Measurements from ENCODE around the gene MSI2.

MSI2 gene

GRCh38 chr17:57324631-57325030 lies 68.3 kb downstream of the MSI2 start:
- no peak for TF ChIP-seq CTCF (conservative IDR thresholded peaks at IDR 0.05; ENCODE audit: low read depth, low read length)
- H3K4me3 ChIP-seq (ENCODE audit: low read depth, low read length), result no peak overlapping the region
- no peak for DNase-seq (ENCODE audit: low read depth)

- TF ChIP-seq CTCF (conservative IDR thresholded peaks at IDR 0.05; ENCODE audit: low read depth, low read length), result no peak
These were observed 70.0 kb downstream of the MSI2 start for GRCh38 chr17:57326336-57326735.

GRCh38 chr17:57326764-57327163 lies 70.4 kb downstream of the MSI2 start:
- no peak for DNase-seq (ENCODE audit: low read depth)
- no peak overlapping the region for H3K4me3 ChIP-seq (ENCODE audit: low read depth, low read length)
- no peak for TF ChIP-seq CTCF (conservative IDR thresholded peaks at IDR 0.05; ENCODE audit: low read depth, low read length)

More at GRCh38 chr17:57326336-57326735, 70.0 kb downstream of the MSI2 start:
- DNase-seq (ENCODE audit: low read depth), result no peak
- no peak overlapping the region for H3K4me3 ChIP-seq (ENCODE audit: low read depth, low read length)

GRCh38 chr17:57327176-57327970 lies 71.0 kb downstream of the MSI2 start:
- H3K4me3 ChIP-seq (ENCODE audit: low read depth, low read length), result no peak overlapping the region
- DNase-seq (ENCODE audit: low read depth), result no peak
- TF ChIP-seq CTCF (conservative IDR thresholded peaks at IDR 0.05; ENCODE audit: low read depth, low read length), result no peak

- TF ChIP-seq CTCF (conservative IDR thresholded peaks at IDR 0.05; ENCODE audit: low read depth, low read length), result no peak
- no peak overlapping the region for H3K4me3 ChIP-seq (ENCODE audit: low read depth, low read length)
- DNase-seq (ENCODE audit: low read depth), result no peak
These were observed 72.0 kb downstream of the MSI2 start for GRCh38 chr17:57328109-57328882.

GRCh38 chr17:57329380-57330214 lies 73.3 kb downstream of the MSI2 start:
- TF ChIP-seq CTCF (conservative IDR thresholded peaks at IDR 0.05; ENCODE audit: low read depth, low read length), result no peak
- H3K4me3 ChIP-seq (ENCODE audit: low read depth, low read length), result no peak overlapping the region
- DNase-seq (ENCODE audit: low read depth), result peak; percentile 31

Data from choroid plexus epithelial cell (primary cell).